EL (cell line): ENCODE measurements around the gene RLN3.
"Not testable (repeated sequence)": the region's sequence is repeated elsewhere in the genome, so short reads cannot be mapped to it uniquely, and the experiment has no call there.

ENCODE experiments used
- DNase-seq: peaks from one replicate; pipeline ENCODE4 v3.0.0-alpha.2; 2016

RLN3 gene

GRCh38 chr19:14022469-14022868 lies 5.5 kb upstream of the RLN3 start:
- DNase-seq, result no peak

DNA sequence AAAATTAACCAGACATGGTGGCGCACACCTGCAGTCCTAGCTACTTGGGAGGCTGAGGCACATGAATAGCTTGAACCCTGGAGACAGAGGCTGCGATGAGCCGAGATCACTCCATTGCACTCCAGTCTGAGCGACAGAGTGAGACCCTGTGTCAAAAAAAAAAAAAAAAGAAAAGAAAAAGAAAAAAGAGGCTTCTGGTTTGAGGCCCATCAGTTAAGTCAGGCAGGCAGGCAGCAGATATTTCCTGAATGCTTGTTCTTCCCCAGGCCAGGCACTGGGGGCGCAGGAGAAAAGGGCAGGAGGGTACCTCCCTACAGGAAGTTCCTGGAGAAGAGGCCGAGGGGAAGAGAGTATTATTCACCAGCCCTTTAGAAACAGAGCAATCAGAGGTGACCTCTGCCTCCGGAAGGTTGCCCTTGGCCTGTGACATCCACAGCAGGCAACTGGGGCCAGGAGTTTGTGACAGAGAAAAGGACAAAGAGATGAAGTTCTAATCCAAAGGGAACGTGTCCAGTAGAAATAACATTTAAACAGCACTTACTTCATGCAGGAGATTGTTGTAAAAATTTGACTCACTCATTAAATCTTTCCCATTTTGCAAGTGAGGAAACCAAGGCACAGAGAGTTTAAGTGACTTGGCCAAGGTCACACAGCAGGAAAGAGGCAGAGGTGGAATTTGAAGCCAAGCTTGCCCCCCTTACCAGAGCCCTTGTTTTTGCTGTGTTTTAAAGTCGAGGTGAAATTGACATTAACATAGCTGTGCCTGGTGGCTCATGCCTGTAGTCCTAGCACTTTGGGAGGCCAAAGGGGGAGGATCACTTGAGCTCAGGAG lies 4.3 kb upstream of the RLN3 start:
- DNase-seq, result peak; percentile 39

DNA sequence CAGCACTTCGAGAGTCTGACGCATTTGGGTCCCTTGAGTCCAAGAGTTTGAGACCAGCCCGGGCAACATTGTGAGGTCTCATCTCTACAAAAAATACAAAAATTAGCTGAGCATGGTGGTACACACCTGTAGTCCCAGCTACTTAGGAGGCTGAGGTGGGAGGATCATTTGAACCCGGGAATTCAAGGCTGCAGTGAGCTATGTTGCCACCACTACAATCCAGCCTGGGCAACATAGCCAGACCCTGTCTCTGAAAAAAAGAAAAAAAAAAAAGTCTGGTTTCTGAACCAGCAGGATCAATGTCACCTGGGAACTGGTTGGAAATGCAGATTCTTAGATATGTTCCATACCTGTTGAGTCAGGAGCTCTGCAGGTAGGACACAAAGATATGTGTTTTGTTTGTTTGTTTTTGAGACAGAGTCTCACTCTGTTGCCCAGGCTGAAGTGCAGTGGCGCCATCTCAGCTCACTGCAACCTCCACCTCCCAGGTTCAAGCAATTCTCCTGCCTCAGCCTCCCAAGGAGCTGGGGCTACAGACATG lies 1.2 kb upstream of the RLN3 start:
- not testable (repeated sequence) for DNase-seq

DNA sequence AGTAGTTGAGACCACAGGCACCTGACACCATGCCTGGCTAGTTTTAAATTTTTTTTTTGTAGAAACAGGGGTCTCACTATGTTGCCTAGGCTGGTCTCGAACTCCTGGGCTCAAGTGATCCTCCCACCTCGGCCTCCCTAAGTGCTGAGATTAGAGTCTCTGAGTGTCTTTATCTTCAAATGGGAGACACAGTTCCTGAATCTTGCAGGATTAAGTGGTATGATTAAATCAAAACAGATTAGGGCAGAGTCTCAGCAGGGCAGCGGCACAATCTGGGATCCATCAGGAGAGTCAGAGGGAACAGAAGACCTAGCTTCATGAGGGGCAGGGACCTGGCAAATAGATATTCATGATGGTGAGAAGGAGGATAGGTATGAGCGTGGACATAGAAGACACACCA lies 953 bp downstream of the RLN3 start:
- DNase-seq, result no peak

GRCh38 chr19:14030997-14031718 lies 3.2 kb downstream of the RLN3 start:
- DNase-seq, result no peak

DNA sequence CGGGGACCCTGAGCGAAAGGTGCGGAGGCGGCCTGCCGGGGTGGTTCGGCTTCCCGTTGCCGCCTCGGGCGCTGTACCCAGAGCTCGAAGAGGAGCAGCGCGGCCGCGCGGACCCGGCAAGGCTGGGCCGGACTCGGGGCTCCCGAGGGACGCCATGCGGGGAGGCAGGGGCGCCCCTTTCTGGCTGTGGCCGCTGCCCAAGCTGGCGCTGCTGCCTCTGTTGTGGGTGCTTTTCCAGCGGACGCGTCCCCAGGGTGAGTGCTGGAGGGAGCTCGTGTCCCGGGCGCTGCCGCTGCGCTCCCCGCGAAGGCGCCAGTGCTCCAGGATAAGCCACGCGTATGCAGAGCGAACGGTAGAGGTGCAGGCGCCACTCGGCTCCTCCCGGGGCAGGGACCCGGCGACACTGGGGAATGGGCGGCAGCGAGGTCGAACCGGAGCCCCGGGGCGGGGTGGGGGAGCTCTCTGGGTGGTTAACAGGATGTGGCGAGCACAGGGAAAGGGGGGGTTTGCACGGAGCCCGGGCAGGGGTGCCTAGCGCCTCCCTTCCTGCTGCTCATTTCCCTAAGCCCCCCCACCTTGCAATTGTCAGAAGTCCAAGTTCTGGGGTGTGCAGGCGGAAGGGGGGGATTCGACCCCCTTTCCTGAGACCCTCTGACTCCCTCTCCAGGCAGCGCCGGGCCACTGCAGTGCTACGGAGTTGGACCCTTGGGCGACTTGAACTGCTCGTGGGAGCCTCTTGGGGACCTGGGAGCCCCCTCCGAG lies 4.0 kb downstream of the RLN3 start, which contains the start of gene IL27RA:
Gene IL27RA, plus strand, starts transcription at position 44 of the 762 bp plus-strand sequence. Its CDS starts 111 bp downstream, at position 155.
- DNase-seq, result peak; percentile 63

DNA sequence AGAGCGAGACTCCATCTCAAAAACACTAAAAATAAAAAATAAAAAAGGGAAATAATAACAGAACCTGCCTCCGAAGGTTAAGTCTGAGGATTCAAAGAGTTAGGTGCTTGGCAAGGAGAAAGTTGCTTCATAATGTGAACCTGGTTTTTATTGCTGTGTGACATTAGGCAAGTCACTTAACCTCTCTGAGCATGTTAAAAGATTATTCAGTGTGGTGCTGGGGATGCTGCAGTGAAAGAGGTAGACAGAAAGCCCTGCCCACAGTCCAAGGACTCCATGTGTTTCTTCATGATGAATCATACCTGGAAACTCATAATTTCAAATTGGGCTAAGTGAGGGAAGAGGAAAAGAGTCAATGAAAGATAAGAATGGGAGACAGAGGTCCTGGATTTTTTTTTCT lies 6.0 kb downstream of the RLN3 start:
- no peak for DNase-seq

- peak; percentile 25 for DNase-seq
Observed at GRCh38 chr19:14035159-14035558, 7.2 kb downstream of the RLN3 start.

DNA sequence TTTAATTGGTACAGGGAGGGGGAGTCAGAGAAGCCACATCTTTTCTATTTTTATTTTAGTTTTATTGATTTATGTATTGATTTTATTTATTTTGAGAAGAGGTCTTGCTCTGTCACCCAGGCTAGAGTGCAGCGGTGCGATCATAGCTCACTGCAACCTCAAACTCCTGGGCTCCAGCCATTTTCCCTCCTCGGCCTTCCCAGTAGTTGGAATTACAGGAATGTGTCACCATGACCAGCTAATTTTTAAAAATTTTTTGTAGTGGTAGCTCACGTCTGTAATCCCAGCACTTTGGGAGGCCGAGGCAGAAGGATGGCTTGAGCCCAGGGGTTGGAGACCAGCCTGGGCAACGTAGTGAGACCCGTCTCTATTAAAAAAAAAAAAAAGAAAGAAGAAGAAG lies 7.8 kb downstream of the RLN3 start:
- peak; percentile 61 for DNase-seq

- DNase-seq, result no peak
Observed at GRCh38 chr19:14039181-14039580, 11.2 kb downstream of the RLN3 start.

- peak; percentile 52 for DNase-seq
Observed at GRCh38 chr19:14042659-14043608, 15.0 kb downstream of the RLN3 start.

DNA sequence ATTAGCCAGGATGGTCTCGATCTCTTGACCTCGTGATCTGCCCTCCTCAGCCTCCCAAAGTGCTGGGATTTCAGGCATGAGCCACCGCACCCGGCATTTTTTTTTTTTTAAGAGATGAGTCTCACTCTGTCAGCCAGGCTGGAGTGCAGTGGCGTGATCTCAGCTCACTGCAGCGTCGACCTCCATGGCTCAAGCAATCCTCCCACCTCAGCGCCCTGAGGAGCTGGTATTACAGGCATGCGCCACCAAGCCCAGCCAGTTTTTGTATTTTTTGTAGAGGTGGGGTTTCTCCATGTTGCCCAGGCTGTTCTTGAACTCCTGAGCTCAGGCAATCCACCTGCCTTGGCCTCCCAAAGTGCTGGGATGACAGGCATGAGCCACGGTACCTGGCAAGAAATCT lies 19.9 kb downstream of the RLN3 start:
- not testable (repeated sequence) for DNase-seq

DNA sequence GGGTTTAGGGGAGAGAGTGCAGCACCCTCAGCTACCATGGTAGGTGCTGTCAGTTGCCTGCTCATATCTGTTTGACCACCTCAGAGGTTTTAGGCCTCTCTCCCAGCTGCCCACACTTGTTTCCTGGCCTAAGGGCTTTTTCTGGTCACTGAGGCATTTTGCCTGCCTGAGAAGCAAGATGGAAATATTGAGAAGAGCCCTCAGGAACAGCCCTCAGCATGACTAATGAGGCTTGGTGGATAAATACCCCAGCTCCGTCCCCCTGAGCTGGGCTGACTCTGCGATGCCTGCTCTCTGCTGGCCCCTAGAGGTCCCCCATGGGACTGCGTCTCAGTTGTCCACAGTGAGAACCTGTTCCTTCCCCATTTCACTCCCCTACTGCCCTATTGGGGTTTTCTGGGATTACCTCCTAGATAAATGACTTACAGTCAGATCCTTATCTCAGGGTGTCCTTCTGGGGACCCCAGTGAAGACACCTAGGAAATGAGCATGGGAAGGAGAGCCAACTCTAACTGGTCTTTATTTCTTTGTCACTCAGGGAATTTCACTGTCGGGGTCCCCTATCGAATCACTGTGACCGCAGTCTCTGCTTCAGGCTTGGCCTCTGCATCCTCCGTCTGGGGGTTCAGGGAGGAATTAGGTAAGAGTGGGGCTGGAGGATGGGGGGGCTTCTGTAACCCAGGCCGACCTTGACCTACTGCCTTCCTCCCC lies 20.6 kb downstream of the RLN3 start:
- DNase-seq, result peak; percentile 44

DNA sequence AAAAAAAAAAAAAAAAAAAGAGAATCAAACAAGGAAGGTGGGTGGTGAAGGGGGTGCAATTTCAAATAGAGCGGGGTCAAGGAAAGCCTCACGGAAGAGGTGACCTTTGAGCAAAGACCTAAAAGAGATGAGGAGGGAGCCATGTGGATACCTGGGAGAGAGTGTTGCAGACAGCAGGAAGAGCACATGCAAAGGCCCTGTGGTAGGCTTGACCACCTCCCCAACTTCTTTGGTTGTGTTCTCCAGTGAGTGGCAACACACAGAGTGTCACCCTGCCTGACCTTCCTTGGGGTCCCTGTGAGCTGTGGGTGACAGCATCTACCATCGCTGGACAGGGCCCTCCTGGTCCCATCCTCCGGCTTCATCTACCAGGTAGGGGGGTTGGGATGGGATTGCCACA lies 22.6 kb downstream of the RLN3 start:
- no peak for DNase-seq

DNA sequence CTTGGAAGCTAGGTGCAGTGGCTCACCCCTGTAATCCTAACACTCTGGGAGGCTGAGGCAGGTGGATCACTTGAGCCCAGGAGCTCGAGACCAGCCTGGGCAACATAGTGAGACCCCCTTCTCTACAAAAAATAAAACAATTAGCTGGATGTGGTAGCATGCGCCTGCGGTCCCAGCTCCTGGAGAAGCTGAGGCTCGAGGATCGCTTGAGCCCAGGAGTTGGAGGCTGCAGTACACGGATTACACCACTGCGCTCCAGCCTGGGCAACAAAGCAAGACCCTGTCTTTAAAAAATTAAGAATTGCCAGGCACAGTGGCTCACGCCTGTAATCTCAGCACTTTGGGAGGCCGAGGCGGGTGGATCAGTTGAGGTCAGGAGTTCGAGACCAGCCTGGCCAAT lies 23.0 kb downstream of the RLN3 start:
- DNase-seq, result not testable (repeated sequence)

DNA sequence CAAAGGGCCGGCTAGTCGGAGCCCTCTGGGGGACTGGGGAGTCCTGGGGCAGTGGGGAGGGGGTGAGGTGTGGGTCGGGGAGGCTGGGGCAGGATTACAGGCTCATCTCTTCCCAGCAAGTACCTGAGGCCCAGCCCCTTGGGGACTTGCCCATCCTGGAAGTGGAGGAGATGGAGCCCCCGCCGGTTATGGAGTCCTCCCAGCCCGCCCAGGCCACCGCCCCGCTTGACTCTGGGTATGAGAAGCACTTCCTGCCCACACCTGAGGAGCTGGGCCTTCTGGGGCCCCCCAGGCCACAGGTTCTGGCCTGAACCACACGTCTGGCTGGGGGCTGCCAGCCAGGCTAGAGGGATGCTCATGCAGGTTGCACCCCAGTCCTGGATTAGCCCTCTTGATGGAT lies 24.0 kb downstream of the RLN3 start:
- no peak for DNase-seq

DNA sequence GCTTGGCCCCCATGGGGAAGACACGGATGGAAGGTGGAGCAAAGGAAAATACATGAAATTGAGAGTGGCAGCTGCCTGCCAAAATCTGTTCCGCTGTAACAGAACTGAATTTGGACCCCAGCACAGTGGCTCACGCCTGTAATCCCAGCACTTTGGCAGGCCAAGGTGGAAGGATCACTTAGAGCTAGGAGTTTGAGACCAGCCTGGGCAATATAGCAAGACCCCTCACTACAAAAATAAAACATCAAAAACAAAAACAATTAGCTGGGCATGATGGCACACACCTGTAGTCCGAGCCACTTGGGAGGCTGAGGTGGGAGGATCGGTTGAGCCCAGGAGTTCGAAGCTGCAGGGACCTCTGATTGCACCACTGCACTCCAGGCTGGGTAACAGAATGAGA lies 24.5 kb downstream of the RLN3 start:
- no peak for DNase-seq

- DNase-seq, result no peak
Observed at GRCh38 chr19:14053032-14053431, 25.1 kb downstream of the RLN3 start.

- DNase-seq, result no peak
Observed at GRCh38 chr19:14053500-14053899, 25.6 kb downstream of the RLN3 start.

DNA sequence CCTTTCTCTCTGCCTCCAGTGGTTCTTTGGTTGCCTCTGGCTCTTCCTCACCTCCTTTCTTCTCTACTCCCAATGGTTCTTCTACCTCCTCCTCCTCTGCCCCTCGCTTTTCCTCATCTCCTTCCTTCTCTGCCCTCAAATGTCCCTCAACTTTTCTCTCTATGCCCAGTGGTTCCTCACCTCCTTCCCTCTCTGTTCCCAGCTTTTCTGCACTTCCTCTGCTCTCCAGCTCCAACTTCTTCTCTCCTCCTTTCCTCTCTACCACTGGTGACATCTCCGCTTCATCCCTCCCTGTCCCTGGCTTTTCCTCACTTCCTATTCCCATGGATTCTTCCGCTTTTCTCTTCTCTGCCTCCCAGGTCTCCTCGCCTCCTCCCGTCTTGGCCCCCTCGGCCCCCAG lies 26.2 kb downstream of the RLN3 start:
- no peak for DNase-seq

DNA sequence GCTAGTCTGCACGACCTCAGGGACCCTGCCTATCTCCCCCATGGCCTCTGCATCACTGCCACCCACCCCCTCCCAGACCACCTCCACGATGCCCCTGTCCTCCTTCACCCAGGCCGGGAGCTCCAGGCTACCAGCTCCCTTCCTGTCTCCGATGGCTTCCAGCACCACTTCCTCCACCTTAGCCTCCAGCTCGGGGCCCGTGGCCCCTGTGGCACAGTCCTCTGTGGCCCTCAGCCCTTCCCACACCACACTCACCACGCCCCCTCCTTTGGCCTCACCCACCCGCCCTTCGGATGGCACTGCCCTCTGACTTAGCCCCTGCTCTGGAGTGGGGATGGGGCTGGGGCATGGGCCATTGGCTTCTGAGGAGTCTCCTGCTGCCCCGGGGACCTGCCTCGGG lies 26.8 kb downstream of the RLN3 start:
- DNase-seq, result no peak
